ENCODE measurements around the gene RHEB. TPM values are rescaled to one million over a fixed set of nuclear protein-coding genes. Genes with fewer than 3 reads are reported as not detected.
A peak's percentile ranks its signal among the peaks of the same experiment; 100 is the strongest.

The RHEB gene
- total and polyA plus RNA-seq, 8 donors: 18.5 to 141 (median 84.2) TPM

- peak overlapping the region in 4 of 5 donors; percentile 69 to 90 (median 82) for H3K27ac ChIP-seq
- TF ChIP-seq POLR2AphosphoS5 (IDR thresholded peaks at IDR 0.05) (no peak), CTCF (IDR thresholded peaks at IDR 0.05) (no peak), EP300 (IDR thresholded peaks at IDR 0.05) (no peak), POLR2A (IDR thresholded peaks at IDR 0.05) (no peak)
- H3K27me3 ChIP-seq: no peaks in the 10 kb centered on the region
- no peaks in the 10 kb centered on the region for H3K36me3 ChIP-seq
- intact Hi-C loops (cut with DNase I; ENCODE audit: low total_unique reads): no loop called here
- peaks cover 0 to 16% (median 8%) of the 10 kb centered on the region in 4 donors for H3K9me3 ChIP-seq
- WGBS, 5 donors: 73 to 76% (median 74%) methylated on average over 5 of the region's 5 CpGs
- H3K4me3 ChIP-seq: no peak overlapping the region
- H3K4me1 ChIP-seq: peaks cover 17 to 43% (median 32%) of the 10 kb centered on the region in 4 donors
- DNase-seq: no peak
These were observed 94.9 kb downstream of the RHEB start for GRCh38 chr7:151424799-151425198.

DNA sequence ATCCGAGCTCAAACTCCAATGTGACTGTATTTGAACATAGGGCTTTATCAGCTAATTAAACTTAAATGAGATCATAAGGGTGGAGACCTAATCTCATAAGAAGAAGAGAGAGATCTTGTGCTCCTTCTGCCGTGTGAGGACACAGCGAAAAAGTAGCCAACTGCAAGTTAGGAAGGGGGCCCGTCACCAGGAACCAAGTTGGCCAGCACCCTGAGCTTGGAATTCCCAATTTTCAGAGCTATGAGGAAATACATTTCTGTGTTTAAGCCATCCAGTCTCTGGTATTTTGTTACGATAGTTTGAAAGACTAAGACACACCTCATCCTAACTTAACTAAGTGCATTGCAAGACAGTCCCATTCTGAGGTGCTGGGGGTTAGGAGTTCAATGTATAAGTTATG, 95.8 kb downstream of the RHEB start:
- Histone ChIP-seq H3K9me3 (peaks cover 0 to 24% (median 10%) of the 10 kb centered on the region in 4 donors), H3K27me3 (no peaks in the 10 kb centered on the region), H3K36me3 (no peaks in the 10 kb centered on the region), H3K4me3 (no peak overlapping the region), H3K27ac (no peak overlapping the region), H3K4me1 (peaks cover 8 to 35% (median 24%) of the 10 kb centered on the region in 4 donors)
- TF ChIP-seq POLR2A (IDR thresholded peaks at IDR 0.05) (no peak), EP300 (IDR thresholded peaks at IDR 0.05) (no peak), CTCF (IDR thresholded peaks at IDR 0.05) (no peak), POLR2AphosphoS5 (IDR thresholded peaks at IDR 0.05) (no peak)
- WGBS, 5 donors: 74 to 83% (median 80%) methylated on average over 5 of the region's 5 CpGs
- no peak for DNase-seq
- intact Hi-C loops (cut with DNase I; ENCODE audit: low total_unique reads): no loop called here

DNA sequence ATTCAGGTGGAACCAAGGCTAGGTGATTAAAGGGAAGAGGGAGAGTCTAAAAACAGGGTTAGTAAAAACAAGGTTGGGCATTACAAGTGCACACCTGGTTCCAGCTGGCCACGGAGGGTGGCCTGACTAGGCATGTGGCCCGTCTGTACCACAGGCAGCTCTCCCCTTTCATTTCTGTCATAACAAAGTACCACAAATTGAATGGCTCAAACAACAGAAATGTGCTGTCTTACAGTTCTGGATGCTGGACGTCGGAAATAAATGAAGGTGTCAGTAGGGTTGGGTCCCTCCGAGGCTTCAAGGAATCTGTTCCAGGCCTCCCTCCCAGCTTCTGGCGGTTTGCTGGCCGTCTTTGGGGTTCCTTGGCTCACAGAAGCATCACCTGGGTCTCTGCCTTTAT, 96.5 kb downstream of the RHEB start:
- TF ChIP-seq EP300 (IDR thresholded peaks at IDR 0.05) (no peak), CTCF (IDR thresholded peaks at IDR 0.05) (no peak), POLR2AphosphoS5 (IDR thresholded peaks at IDR 0.05) (no peak), POLR2A (IDR thresholded peaks at IDR 0.05) (no peak)
- Histone ChIP-seq H3K27me3 (no peaks in the 10 kb centered on the region), H3K27ac (no peak overlapping the region), H3K9me3 (peaks cover 0 to 27% (median 10%) of the 10 kb centered on the region in 4 donors), H3K4me3 (no peak overlapping the region), H3K36me3 (no peaks in the 10 kb centered on the region), H3K4me1 (peaks cover under 1 to 28% (median 17%) of the 10 kb centered on the region in 4 donors)
- intact Hi-C loops (cut with DNase I; ENCODE audit: low total_unique reads): no loop called here
- DNase-seq: no peak
- whole genome bisulfite sequencing, 5 donors: 71 to 80% (median 78%) methylated on average over 7 of the region's 7 CpGs

GRCh38 chr7:151422212-151422611, 97.5 kb downstream of the RHEB start:
- DNase-seq: no peak
- intact Hi-C loops (cut with DNase I; ENCODE audit: low total_unique reads): no loop called here
- WGBS, 5 donors: 79 to 86% (median 84%) methylated on average over 5 of the region's 5 CpGs

More at GRCh38 chr7:151422212-151422611, 97.5 kb downstream of the RHEB start:
- peaks cover 0 to 21% (median 10%) of the 10 kb centered on the region in 4 donors for H3K4me1 ChIP-seq
- no peaks in the 10 kb centered on the region for H3K27me3 ChIP-seq
- no peak overlapping the region for H3K27ac ChIP-seq
- no peaks in the 10 kb centered on the region for H3K36me3 ChIP-seq
- no peak overlapping the region for H3K4me3 ChIP-seq
- TF ChIP-seq POLR2A (IDR thresholded peaks at IDR 0.05) (no peak), EP300 (IDR thresholded peaks at IDR 0.05) (no peak), POLR2AphosphoS5 (IDR thresholded peaks at IDR 0.05) (no peak), CTCF (IDR thresholded peaks at IDR 0.05) (no peak)
- peaks cover 0 to 27% (median 10%) of the 10 kb centered on the region in 4 donors for H3K9me3 ChIP-seq

Measured in stomach (tissue), 9 donors.